ENCODE results near the gene SMIM41. TPM values are rescaled to one million over a fixed set of nuclear protein-coding genes. Genes with fewer than 3 reads are reported as not detected.

SMIM41 gene
- polyA plus RNA-seq, 2 donors: 0.18 to 0.22 TPM

DNA sequence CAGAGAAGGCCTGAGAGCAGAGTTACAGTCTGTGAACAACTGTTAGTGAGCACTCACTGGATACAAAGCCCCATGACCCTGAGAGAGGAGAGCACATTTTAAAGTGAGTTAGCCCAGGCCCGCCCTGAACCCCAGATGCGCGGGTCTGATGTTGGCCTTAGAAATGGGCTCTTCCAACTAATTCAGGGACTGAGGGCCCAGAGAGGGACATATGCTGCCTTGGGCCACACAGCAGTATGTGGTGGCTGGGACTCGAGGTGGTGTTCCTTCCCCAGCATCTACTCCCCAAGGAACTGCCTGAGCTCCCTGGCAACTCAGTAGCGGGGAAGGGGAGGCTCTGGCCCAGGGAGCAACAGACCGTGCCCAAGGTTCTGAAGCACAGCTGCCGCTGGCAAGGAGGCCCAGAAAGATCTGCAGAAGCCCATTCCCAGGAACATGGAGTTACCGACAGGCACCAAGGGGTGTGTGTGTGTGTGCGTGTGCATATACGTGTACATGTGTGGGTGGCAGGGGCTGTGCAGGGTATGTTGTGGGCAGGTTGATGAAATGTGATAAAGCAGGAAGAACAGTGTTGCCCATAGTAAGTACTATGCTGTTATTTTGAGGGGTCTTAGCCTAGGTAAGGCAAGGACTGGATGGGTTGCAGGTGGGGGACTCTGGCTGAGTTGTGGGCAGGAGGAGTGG lies 71.8 kb downstream of the SMIM41 start:
- H3K27ac ChIP-seq (ENCODE audit: low read depth in 2 of 2, low read length in 1 of 2): peak overlapping the region; percentile 99 to 100
- WGBS, 2 donors: 75 to 78% methylated on average over 10 of the region's 10 CpGs
- no peak overlapping the region for H3K4me3 ChIP-seq (ENCODE audit: low read depth in 1 of 2, low read length in 2 of 2)
- peaks cover 0 to 2% of the 10 kb centered on the region in 2 donors for H3K36me3 ChIP-seq (ENCODE audit: control insufficient read depth in 2 of 2, insufficient read depth in 2 of 2, low read length in 1 of 2)
- H3K4me1 ChIP-seq (ENCODE audit: control insufficient read depth in 2 of 2, insufficient read depth in 2 of 2, low read length in 1 of 2): peaks cover 6 to 68% of the 10 kb centered on the region in 2 donors
- no peaks in the 10 kb centered on the region for H3K9me3 ChIP-seq (ENCODE audit: control insufficient read depth in 2 of 2, insufficient read depth in 1 of 2, low read depth in 1 of 2, low read length in 1 of 2)
- no peaks in the 10 kb centered on the region for H3K27me3 ChIP-seq (ENCODE audit: control insufficient read depth in 1 of 2, insufficient read depth in 2 of 2, low read length in 2 of 2)

DNA sequence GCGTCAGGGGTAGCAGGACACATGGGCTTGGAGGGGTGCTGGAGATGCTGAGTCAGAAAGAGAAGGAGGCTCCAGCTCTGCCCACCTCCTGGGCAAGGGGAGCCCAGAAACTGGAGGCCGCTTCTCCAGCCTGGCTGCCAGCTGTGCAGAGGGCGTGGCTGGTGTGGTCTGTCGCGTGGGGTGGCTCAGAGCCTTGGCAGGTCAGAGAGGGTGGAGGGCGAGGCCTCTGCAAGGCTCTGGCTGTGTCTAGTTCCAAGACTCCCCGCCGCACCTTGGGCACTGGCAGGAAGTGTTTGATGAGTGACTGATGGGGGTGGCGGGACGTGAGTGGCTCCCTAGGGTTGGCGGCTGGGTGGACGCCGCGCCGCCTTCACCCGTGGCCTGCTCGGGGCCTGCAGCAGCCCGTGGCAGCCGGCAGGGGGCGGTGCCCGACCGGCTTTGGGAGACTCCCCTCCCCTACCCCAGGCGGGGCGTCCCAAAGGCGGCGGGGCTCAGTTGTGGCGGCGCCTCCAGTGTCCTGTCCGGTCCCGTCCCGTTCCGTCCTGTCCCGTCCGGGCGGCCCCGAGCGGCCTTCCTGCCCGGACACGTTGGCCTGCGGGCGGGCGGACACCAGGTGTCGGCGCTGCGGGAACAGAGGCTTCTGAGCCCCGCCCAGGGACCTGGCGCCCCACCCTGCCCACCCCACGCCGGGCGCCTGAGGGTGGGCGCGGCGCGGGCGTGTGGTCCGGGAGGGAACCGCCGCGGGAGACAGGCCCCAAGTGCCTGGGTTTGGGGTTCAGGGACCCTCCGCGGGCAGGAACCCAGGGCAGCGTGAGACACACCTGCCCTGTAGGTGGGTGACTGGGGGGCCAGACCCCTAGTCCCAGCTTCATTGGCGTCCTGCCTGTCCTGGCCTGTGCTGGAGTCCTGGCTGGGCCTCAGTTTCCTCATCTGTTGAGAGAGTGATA lies 72.6 kb downstream of the SMIM41 start:
- WGBS, 2 donors: 8 to 13% methylated on average over 48 to 63 of the region's 63 CpGs
- H3K36me3 ChIP-seq (ENCODE audit: control insufficient read depth in 2 of 2, insufficient read depth in 2 of 2, low read length in 1 of 2): peaks cover 0 to 2% of the 10 kb centered on the region in 2 donors
- no peaks in the 10 kb centered on the region for H3K27me3 ChIP-seq (ENCODE audit: control insufficient read depth in 1 of 2, insufficient read depth in 2 of 2, low read length in 2 of 2)
- no peaks in the 10 kb centered on the region for H3K9me3 ChIP-seq (ENCODE audit: control insufficient read depth in 2 of 2, insufficient read depth in 1 of 2, low read depth in 1 of 2, low read length in 1 of 2)
- H3K27ac ChIP-seq (ENCODE audit: low read depth in 2 of 2, low read length in 1 of 2): peak overlapping the region; percentile 99 to 100
- H3K4me3 ChIP-seq (ENCODE audit: low read depth in 1 of 2, low read length in 2 of 2): peak overlapping the region in 1 of 2 donors; percentile 23
- peaks cover 3 to 65% of the 10 kb centered on the region in 2 donors for H3K4me1 ChIP-seq (ENCODE audit: control insufficient read depth in 2 of 2, insufficient read depth in 2 of 2, low read length in 1 of 2)

DNA sequence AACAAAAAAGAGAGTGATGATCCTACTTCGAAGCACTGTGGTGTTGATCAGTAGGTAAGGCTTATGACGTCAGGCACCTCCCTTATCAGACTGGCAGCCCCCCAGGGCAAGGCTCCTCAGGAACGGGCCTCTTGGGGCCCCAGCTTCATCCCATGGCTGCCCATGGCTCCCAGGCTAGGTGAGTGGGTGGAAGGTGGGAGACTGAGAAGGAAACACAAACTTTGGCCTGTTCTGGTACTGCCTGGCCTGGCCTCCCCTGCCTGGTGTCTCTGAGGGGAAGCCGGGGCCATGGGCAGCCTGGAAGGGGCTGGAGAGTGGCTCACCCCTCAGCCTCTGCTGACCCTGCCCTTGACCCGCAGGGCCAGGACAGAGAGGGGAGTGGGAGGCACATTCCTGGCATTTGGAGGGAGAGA lies 73.4 kb downstream of the SMIM41 start:
- H3K4me1 ChIP-seq (ENCODE audit: control insufficient read depth in 2 of 2, insufficient read depth in 2 of 2, low read length in 1 of 2): peaks cover 3 to 62% of the 10 kb centered on the region in 2 donors
- H3K27ac ChIP-seq (ENCODE audit: low read depth in 2 of 2, low read length in 1 of 2): peak overlapping the region; percentile 99 to 100
- H3K27me3 ChIP-seq (ENCODE audit: control insufficient read depth in 1 of 2, insufficient read depth in 2 of 2, low read length in 2 of 2): no peaks in the 10 kb centered on the region
- WGBS, 2 donors: 64 to 69% methylated on average over 5 of the region's 5 CpGs
- no peaks in the 10 kb centered on the region for H3K9me3 ChIP-seq (ENCODE audit: control insufficient read depth in 2 of 2, insufficient read depth in 1 of 2, low read depth in 1 of 2, low read length in 1 of 2)
- H3K36me3 ChIP-seq (ENCODE audit: control insufficient read depth in 2 of 2, insufficient read depth in 2 of 2, low read length in 1 of 2): no peaks in the 10 kb centered on the region
- no peak overlapping the region for H3K4me3 ChIP-seq (ENCODE audit: low read depth in 1 of 2, low read length in 2 of 2)

DNA sequence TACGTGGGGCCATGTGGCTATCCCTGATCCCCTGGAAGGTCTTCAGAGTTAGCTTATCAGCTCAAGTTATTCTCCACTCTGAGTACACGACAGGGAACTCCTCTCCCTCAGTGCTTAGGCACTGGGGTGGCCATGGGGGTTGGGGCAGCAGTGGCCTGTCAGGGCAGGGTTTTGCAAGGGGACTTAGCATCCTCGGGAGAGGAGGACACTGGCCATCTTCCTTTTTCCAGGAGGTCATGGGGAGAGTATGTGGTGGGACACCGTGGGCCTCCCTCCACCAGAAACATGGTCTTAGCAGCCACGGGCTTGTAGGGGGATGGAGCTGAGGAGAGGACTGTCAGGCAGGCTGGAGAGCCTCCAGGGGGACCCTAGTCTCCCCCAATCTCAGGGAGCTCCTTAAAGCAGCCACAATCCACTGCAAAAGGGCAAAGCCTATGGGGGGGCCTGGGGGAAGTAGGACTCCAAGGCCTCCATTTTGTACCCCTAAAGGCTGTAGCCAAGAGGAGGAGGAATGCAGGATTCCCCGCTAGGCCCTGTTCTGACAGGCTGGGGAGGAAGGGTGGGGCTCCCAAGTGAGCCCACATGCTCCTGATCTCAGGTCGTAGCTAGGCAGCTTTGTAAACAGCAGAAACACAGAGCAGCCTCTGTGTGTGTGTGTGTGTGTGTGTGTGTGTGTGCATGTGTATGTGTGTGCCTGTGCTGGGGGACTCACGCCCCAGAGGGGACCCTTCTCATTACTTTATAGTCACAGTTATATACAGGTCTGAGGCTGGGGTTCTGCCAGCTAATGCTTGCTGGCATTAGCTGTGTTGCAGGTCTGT lies 75.8 kb downstream of the SMIM41 start:
- peaks cover 0 to 41% of the 10 kb centered on the region in 2 donors for H3K4me1 ChIP-seq (ENCODE audit: control insufficient read depth in 2 of 2, insufficient read depth in 2 of 2, low read length in 1 of 2)
- H3K4me3 ChIP-seq (ENCODE audit: low read depth in 1 of 2, low read length in 2 of 2): no peak overlapping the region
- H3K9me3 ChIP-seq (ENCODE audit: control insufficient read depth in 2 of 2, insufficient read depth in 1 of 2, low read depth in 1 of 2, low read length in 1 of 2): no peaks in the 10 kb centered on the region
- WGBS, 2 donors: 41% methylated on average over 8 of the region's 8 CpGs
- no peaks in the 10 kb centered on the region for H3K27me3 ChIP-seq (ENCODE audit: control insufficient read depth in 1 of 2, insufficient read depth in 2 of 2, low read length in 2 of 2)
- peak overlapping the region; percentile 85 to 86 for H3K27ac ChIP-seq (ENCODE audit: low read depth in 2 of 2, low read length in 1 of 2)
- no peaks in the 10 kb centered on the region for H3K36me3 ChIP-seq (ENCODE audit: control insufficient read depth in 2 of 2, insufficient read depth in 2 of 2, low read length in 1 of 2)

DNA sequence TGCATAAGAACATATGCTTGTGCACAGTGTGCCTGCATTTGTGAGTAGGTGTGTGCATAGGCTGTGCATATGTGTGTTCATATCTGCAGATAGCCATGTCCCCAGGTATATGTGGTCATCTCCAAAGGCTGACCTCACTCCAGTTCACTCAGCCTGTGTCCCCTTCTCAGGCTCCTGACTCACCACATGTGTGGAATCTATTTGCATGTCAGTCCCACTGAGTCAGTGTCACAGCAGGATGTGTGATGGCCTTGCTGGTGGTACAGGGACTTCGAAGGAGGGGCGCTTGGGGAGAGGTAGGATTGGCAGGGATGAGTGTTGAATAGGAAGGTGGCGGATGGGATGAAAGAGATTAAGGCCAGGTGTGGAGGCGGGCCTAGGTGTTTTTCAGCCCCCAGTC lies 76.8 kb downstream of the SMIM41 start:
- Histone ChIP-seq H3K9me3 (ENCODE audit: control insufficient read depth in 2 of 2, insufficient read depth in 1 of 2, low read depth in 1 of 2, low read length in 1 of 2) (no peaks in the 10 kb centered on the region), H3K36me3 (ENCODE audit: control insufficient read depth in 2 of 2, insufficient read depth in 2 of 2, low read length in 1 of 2) (no peaks in the 10 kb centered on the region), H3K27ac (ENCODE audit: low read depth in 2 of 2, low read length in 1 of 2) (peak overlapping the region; percentile 4 to 86), H3K4me1 (ENCODE audit: control insufficient read depth in 2 of 2, insufficient read depth in 2 of 2, low read length in 1 of 2) (peaks cover 0 to 36% of the 10 kb centered on the region in 2 donors), H3K4me3 (ENCODE audit: low read depth in 1 of 2, low read length in 2 of 2) (no peak overlapping the region), H3K27me3 (ENCODE audit: control insufficient read depth in 1 of 2, insufficient read depth in 2 of 2, low read length in 2 of 2) (no peaks in the 10 kb centered on the region)
- 64 to 76% methylated on average over 4 of the region's 4 CpGs for WGBS, 2 donors

DNA sequence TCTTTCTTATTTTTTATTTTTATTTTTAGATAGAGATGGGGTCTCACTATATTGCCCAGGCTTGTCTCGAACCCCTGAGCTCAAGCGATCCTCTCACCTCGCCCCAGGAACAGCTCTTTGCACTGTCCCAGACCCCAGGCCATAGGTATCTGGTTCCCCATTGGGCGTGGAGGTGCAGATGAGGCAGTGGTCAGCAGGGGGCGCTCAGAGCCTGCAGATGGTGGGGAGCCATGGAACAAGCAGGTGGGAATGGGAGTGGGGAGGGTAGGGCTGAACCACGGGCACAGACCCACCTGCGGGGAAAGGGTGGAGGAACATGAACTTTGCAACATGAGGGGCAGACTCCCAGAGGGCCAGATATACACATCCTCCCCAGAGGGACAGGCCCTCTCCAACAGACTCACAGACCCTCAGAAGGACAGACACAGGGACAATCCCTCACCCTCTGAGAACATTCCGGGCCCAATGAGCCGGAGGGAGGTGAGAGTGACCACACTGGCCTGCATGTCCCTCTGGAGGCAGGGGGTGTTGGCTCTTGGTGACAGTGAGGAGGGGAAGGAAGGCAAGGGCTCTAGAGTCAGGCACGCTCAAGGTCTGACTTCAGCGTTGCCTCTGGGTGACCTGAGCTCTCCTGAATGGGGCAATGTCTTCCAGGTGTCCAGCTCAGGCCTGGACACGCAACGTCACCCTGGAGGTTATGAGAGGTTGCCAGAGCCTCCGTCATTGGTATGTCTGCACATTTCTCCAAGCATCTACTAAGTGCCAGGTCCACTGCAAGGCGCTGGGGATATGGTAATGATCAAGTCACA lies 77.5 kb downstream of the SMIM41 start:
- 33 to 40% methylated on average over 15 of the region's 15 CpGs for WGBS, 2 donors

DNA sequence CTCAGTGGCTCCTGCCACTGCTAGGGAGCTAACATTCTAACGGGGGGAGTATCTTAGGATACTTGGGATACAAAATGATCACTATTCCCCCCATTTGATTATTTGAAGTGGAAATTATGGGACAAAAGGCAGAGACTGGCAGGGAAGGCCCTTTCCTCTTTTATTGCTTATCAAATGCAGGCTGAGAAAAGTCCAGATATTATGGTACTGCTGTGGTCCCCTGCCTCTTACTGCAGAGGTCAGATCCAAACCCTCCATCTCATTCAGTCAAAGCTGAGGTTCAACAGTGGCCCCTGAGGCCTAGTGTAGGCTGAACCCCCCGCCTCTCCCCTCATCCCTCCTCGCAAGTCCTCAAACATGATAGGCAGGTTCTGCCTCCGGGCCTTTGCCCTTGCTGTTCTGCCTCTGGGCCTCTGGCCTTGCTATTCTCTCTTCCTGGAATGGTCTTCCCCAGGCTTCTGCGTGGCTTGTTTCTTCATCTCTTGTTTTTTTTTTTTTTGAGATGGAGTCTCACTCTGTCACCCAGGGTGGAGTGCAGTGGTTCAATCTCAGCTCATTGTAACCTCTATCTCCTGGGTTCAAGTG lies 78.2 kb downstream of the SMIM41 start:
- H3K36me3 ChIP-seq (ENCODE audit: control insufficient read depth in 2 of 2, insufficient read depth in 2 of 2, low read length in 1 of 2): no peaks in the 10 kb centered on the region
- H3K27ac ChIP-seq (ENCODE audit: low read depth in 2 of 2, low read length in 1 of 2): no peak overlapping the region
- peaks cover 0 to 29% of the 10 kb centered on the region in 2 donors for H3K4me1 ChIP-seq (ENCODE audit: control insufficient read depth in 2 of 2, insufficient read depth in 2 of 2, low read length in 1 of 2)
- H3K27me3 ChIP-seq (ENCODE audit: control insufficient read depth in 1 of 2, insufficient read depth in 2 of 2, low read length in 2 of 2): no peaks in the 10 kb centered on the region
- 75 to 78% methylated on average over 5 of the region's 5 CpGs for WGBS, 2 donors
- no peak overlapping the region for H3K4me3 ChIP-seq (ENCODE audit: low read depth in 1 of 2, low read length in 2 of 2)
- no peaks in the 10 kb centered on the region for H3K9me3 ChIP-seq (ENCODE audit: control insufficient read depth in 2 of 2, insufficient read depth in 1 of 2, low read depth in 1 of 2, low read length in 1 of 2)

More for the DNA sequence above, 77.5 kb downstream of the SMIM41 start:
- H3K9me3 ChIP-seq (ENCODE audit: control insufficient read depth in 2 of 2, insufficient read depth in 1 of 2, low read depth in 1 of 2, low read length in 1 of 2): no peaks in the 10 kb centered on the region
- H3K4me3 ChIP-seq (ENCODE audit: low read depth in 1 of 2, low read length in 2 of 2): no peak overlapping the region
- no peaks in the 10 kb centered on the region for H3K36me3 ChIP-seq (ENCODE audit: control insufficient read depth in 2 of 2, insufficient read depth in 2 of 2, low read length in 1 of 2)
- no peaks in the 10 kb centered on the region for H3K27me3 ChIP-seq (ENCODE audit: control insufficient read depth in 1 of 2, insufficient read depth in 2 of 2, low read length in 2 of 2)
- H3K27ac ChIP-seq (ENCODE audit: low read depth in 2 of 2, low read length in 1 of 2): peak overlapping the region; percentile 4 to 43
- peaks cover 0 to 29% of the 10 kb centered on the region in 2 donors for H3K4me1 ChIP-seq (ENCODE audit: control insufficient read depth in 2 of 2, insufficient read depth in 2 of 2, low read length in 1 of 2)
